Amniotic stem cell (primary cell): ENCODE measurements around the gene PEX6.

Experiments
- DNase-seq: peaks from one replicate; lab custom pipeline; 2025; lab: John Stamatoyannopoulos, UW

The PEX6 gene, protein sequence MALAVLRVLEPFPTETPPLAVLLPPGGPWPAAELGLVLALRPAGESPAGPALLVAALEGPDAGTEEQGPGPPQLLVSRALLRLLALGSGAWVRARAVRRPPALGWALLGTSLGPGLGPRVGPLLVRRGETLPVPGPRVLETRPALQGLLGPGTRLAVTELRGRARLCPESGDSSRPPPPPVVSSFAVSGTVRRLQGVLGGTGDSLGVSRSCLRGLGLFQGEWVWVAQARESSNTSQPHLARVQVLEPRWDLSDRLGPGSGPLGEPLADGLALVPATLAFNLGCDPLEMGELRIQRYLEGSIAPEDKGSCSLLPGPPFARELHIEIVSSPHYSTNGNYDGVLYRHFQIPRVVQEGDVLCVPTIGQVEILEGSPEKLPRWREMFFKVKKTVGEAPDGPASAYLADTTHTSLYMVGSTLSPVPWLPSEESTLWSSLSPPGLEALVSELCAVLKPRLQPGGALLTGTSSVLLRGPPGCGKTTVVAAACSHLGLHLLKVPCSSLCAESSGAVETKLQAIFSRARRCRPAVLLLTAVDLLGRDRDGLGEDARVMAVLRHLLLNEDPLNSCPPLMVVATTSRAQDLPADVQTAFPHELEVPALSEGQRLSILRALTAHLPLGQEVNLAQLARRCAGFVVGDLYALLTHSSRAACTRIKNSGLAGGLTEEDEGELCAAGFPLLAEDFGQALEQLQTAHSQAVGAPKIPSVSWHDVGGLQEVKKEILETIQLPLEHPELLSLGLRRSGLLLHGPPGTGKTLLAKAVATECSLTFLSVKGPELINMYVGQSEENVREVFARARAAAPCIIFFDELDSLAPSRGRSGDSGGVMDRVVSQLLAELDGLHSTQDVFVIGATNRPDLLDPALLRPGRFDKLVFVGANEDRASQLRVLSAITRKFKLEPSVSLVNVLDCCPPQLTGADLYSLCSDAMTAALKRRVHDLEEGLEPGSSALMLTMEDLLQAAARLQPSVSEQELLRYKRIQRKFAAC

DNA sequence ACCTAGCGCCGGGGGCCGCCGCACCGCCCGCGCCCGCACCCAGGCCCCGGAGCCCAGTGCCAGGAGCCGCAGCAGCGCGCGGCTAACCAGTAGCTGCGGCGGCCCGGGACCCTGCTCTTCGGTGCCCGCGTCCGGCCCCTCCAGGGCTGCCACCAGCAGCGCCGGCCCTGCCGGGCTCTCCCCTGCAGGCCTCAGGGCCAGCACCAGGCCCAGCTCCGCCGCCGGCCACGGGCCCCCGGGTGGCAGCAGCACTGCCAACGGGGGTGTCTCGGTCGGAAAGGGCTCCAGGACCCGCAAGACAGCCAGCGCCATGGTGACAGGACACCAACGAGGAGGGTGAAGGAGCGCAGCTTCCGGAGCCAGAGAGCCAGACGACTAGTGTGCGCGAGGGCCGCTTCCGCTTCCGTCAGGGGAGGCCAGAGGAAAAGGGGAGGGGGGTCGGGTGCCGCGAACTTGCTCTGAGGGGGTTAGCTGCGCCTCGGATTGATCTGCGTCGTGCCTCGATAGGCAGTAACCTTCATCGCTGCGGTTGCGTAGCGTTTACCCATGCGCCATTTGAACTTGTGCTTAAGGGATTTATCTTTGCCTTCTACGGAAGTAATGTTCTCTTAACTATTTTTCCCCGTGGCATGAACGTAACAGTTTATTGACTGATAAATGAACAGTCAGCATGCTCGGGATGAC, at the start of gene PEX6:
TSS of gene PEX6 (minus strand) at position 343 of the 684 bp plus-strand sequence. CDS start at position 312, 31 bp downstream.
- peak; percentile 51 for DNase-seq

DNA sequence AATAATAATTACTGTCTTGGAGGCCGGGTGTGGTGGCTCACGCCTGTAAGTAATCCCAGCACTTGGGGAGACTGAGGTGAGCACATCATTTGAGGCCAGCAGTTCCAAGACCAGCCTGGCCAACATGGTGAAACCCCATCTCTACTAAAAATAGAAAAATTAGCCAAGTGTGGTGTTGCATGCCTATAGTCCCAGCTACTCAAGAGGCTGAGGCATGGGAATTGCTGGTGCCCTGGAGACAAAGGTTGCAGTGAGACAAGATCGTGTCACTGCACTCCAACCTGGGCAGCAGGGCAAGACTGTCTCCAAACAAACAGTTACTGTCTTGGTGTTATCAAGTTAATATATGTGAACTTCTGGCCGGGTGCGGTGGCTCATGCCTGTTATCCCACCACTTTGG, 47.4 kb upstream of the PEX6 start:
- no peak for DNase-seq

DNA sequence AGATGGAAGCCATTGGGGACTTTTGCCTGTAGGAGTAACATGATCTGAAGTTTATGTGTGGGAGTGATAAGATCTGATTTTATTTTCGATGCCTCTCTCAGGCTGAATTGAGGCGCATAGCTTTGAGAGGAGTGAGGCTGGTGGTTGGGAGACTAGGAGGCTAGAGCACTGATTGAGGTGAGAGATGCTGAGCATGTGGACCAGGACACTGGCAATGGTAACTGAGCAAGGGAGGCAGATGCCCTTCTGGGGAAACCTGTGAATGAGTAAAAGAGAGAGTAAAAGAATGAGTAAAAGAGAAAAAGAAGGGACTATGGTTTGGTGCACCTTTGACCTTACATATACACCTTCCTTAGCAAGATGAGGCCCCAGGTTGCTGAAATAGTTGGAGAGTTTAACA, 45.5 kb upstream of the PEX6 start:
- DNase-seq: no peak

DNA sequence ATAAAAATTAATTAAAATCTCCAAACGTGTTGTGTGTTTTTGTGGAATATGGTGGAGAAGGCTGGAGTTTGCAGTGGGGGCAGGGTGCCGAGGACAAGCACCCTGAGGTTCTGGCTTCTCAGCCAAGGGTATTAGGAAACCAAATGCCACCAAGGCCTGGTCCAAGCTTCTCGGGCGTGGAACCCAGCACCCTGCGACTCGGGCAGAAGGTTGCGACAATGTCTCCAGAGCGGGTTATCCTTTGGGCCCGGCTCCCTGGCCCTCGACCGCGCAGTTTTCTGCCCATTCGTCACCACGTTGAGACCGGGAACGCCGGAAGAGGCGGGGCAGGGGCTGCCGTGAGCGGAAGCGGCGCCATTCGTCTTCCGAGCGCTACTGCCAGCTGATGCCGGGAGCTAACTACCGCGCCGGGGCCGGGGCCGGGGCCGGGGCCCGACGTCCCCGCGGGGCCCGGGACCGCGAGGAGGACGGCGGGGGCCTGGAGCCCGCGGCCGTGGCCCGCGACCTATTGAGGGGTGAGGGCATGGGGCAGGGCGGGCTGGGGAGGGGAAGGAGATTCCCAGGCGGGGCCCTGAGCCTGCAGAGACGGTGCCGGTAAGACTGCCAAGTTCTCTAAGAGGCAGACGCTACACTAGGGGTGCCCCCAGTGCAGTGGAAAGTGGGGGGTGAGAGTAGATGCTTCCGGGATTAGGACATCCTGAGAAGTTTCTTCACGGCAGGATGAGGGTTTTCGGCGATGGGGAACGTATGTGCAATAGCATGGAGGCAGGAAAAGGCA, 42.5 kb upstream of the PEX6 start, which contains the start of gene RRP36:
TSS of gene RRP36 (plus strand) at position 354 of the 778 bp plus-strand sequence. CDS start at position 386, 32 bp downstream.
- peak; percentile 62 for DNase-seq

DNA sequence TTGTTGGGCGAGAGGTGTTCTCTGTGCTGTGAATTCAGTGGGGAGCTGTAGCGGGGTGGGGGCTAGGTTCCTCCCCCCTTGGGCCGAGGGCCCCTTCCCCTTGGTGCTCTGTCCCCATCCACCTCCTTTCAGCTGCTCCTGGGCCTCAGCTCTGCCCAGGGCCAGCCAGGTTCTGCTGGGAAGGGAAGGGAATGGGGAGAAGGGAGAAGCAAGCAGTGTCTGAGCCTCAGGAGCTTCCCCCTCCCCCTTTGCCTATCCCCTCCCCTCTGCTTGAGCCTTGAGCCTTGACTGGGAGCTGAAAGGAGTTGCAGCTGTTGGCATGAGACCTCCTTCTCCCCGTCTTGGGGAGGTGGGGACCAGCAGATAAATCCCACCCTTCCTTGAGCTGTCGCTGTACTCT, 41.9 kb upstream of the PEX6 start:
- no peak for DNase-seq

DNA sequence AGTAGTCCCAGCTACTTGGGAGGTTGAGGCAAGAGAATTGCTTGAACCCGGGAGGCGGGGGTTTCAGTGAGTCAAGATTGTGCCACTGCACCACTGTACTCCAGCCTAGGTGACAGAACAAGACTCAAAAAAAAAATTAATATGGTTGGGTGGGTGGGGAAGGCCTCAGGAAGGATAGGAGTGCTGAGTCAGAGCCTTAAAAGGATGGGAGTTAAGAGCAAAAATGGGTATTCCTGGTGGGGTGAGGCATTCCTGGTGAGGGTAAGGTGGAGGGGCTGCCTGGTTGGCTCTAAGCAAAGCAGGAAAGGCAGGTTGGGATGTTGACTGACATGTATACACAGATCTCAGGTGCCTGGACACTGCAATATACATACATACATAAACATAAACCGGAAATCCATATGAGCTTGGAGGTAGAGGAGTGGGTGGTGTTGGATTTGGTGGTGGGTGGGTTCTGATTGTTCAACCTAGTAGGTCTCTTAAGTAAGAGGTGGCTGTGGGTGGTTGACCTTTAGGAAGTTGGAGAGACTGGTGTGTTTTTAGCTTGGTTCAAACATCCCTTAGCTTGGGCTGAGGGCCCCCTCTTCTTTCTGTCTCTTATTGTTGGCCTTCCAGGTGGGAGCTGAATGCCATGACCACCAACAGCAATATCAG, 41.2 kb upstream of the PEX6 start:
- no peak for DNase-seq

DNA sequence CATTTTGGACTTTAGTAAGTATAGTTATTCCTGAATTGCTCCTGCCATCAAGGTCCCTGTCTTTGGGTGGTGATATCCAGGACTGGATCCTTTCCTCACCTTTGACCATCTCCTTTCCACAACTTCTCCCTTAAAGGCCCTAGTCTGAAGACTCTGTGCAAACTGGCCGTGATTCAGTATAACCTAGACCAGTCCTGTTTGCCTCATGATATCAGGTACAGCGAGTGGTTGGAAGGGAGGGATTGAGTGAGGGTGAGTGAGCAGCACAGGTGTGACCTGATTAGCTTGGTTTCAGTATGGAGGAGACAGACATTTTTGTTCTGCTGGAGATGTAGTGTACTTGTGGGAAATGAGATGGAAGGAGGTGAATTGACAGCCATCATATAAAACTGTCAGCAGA, 40.2 kb upstream of the PEX6 start:
- DNase-seq: no peak

DNA sequence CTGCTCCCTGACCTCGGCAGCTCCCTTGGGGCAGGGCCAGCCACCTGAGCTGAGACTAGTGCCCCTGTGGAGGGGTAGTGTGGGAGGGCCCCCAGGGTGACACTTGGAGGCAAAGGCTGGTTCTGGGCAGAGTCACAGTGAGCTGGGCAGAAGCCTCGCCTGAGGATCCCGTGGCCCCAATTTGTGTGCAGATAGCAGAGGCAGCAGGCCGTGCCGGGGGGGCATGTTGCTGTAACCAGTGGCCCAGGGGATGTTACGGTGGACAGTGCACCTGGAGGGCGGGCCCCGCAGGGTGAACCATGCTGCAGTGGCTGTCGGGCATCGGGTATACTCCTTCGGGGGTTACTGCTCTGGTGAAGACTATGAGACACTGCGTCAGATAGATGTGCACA, 38.0 kb upstream of the PEX6 start:
- no peak for DNase-seq

DNA sequence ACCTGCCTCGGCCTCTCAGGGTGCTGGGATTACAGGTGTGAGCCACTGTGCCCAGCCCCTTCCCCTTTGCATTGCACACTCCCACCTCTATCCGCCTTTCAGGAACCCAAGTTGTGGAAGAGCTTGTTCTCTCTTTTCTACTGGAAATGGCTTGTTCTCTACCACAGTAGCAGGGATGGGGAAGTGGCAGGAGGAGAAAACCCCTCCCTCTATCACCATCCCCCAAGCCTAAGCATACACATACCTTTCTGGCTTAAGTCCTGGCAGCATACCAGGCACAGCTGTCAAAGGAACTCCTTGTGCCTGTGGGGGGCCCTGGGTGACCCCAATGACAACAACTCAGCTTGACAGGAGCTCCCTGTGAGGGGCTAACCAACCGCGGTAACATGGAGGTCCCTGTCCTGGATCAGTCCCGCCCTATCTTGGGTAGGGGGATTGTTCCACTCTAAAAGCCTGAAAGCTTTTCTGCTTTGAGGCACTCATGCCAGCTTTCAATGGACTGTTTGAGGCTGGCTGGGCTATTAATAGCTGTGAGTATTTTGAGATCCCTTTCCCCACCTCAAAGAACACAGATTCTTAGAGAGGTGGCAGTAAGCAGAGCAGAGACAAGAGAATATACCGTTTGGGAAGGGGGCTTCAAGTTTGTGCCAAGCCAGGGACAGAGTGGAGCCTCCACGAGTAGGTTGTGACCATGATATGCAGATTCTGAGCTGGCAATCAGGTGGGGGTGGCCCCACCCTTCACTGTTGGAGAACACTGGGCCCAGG, 37.4 kb upstream of the PEX6 start:
- DNase-seq: no peak

DNA sequence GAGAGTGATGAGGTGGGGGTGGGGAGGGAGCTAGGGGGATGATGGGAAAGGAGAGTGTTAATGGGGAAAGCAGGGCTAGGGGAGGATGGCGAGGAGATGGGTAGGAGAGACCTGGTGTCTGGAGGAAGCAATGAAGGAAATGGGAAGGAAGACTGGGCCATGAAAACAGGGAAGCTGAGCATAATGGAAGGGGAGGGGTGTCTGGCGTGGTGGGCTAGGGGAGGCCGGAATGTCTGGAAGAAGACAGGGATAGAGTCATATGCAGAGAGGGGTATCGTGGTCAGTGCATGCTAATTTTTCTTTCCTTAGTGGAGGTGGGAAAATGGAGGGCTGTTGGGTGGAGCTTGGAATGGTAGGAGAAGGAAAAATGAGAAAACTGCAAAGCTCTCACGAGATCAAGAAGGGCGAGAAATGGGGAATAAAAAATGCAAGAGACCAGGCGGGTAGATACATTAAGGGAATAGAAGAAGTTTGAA, 35.5 kb upstream of the PEX6 start:
- DNase-seq: no peak

DNA sequence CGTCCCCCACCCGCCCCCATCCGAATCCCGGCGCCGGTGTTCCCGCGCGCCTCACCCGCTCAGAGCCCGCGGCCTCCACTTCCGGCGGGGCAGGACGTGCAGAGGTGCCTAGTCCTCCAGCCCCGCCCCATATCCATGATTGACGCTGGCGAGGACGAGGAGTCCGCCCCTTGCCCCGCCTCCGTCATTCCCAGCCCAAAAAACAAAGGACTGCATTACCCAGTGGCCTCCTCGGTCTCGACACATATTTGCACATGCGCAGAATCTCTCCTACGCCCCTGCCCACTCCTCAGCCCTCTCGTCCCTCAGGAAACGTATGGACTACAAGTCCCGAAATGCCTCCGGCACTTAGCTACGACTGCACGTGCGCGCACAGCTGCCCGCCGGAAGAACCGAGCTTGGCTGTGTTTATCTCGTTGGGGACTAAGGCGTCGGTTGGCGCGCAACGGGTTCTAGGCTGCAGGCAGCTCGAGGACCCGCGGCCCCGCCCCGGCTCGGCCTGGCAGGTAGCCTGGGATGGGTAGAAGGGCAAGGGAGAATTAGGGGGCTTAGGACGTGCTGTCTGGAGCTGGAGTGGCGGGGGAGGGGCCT, 35.0 kb upstream of the PEX6 start, which contains the start of the genes KLHDC3 and MEA1:
TSS of gene KLHDC3 (plus strand) at position 407 of the 591 bp plus-strand sequence. CDS start 2,944 bp downstream, outside the sequence.
TSS of gene MEA1 (minus strand) at position 104 of the 591 bp plus-strand sequence. CDS start 133 bp downstream, outside the sequence.
- peak; percentile 100 for DNase-seq

DNA sequence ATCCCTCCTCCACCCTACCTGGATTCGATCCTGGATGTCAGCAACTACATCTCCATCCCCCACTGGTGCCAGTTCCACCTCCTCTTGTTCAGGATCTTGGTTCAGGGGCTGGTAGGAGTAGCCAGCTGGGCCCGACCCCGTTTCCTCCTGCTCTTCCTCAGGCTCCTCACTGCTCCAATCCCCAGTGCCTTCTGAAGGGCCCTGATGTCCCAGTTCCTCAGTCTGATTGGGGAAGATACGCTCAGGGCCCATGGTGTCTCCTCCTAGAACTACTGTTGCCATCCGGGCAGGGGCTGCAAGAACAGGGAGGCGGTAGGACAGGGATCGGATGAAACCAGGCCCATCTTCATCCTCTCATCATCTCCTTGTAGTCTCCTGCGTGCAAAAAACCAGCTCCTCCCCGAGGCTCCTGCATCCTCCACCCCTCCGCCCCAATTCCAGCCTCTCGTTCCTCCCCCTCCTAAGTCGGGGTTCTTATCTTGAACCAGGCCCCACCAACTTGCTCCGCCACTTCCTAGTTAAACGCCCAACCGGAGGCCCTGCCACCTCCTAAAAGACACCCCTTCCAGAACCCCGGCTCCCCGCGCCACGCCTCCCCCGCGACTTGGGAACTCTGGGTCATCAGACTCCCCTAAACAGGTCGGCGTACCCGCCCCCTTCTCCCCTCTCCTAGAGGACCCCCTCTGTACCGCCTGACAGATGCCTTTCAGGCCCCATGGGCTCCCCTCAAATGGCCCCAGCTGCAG, 34.3 kb upstream of the PEX6 start:
- peak; percentile 36 for DNase-seq

DNA sequence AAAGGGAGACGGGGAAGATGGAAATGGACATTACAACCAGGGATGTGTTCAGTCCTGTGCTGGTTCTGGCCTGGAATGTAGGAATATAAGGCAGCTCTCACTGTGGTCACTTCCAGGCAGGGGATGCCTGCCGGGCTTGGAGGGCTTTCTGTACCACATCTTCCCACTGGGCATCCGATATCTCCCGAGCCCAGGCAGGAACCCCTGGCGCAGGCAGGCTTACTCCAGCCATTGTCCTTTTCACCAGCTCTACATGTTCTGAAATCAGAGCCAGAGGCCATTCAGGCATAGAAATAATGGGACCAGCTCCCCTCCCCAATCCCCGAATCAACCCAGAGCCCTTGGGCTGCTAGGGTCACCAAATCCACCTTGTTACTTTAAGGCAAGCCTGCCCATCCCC, 33.4 kb upstream of the PEX6 start:
- no peak for DNase-seq

DNA sequence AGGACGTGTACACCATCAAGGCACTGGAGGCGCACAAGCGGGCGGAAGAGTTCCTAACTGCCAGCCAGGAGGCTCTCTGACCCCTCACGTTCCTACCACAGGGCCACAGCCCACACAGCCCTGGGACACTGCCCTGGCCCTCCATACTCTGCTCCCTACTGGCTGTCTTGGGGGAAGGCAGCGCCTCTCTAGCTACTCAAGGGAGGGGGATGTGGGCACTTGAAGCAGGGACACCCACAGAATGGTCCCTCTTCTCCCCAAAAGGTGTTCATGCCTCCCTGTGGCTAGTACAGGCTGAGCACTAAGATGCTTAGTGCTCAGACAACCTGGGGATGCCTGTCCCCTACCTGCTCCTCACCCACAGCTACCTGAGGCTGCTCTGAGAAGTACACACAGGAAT, 32.2 kb upstream of the PEX6 start:
- DNase-seq: no peak

DNA sequence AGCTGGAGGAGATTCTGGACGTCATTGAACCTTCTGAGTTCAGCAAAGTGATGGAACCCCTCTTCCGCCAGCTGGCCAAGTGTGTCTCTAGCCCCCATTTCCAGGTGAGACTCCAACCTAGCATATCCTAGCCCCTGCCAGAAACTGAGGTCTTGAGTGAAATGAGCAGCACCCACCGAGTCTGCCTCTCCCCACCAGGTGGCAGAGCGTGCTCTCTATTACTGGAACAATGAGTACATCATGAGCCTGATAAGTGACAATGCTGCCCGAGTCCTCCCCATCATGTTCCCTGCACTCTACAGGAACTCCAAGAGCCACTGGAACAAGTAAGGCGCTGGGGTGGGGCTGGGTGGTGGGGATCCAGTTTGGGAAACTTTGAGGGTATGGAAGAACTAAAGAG, 30.1 kb upstream of the PEX6 start:
- DNase-seq: no peak

DNA sequence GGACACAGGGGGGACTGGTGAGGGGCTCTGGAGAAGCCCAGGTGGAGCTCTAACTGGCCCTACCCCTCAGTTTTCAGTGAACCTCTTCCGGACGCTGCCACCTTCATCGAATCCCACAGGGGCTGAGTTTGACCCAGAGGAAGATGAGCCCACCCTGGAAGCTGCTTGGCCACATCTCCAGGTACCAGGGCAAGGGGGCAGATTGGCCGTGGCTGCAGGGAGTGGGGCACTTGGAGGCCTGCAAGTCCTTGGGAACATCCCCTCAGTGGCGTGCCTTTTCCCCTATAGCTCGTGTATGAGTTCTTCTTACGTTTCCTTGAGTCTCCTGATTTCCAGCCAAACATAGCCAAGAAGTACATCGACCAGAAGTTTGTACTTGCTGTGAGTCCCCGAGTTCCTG, 28.1 kb upstream of the PEX6 start:
- DNase-seq: no peak

DNA sequence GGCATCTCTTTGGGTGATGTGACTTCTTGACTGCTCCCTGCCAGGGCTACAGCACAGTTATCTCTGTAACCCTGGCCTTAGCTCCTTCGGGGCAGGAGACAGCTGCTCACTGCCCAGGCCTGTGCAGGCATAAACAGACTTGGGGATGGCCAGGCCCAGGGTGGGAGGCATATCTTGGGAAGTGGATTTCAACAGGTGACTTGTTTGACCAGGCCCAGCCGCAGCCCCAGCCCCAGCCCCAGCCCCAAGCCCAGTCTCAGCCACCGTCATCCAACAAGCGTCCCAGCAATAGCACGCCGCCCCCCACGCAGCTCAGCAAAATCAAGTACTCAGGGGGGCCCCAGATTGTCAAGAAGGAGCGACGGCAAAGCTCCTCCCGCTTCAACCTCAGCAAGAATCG, 27.3 kb upstream of the PEX6 start:
- no peak for DNase-seq

DNA sequence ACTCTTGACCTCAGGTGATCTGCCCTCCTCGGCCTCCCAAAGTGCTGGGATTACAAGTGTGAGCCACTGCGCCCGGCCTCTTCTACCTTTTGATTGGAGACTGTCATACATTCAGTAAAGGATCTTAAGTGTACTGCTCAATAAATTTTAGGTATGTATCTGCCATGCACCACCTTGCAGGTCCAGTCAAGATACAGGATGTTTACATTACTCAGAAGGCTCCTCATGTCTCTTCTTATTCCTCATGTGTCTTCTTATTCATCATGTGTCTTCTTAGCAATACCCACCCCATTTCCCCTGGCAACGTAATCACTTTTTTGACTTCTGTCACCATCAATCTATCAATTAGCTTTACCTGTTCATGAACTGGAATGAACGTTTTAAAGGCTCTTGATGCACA, 26.9 kb upstream of the PEX6 start:
- DNase-seq: no peak

DNA sequence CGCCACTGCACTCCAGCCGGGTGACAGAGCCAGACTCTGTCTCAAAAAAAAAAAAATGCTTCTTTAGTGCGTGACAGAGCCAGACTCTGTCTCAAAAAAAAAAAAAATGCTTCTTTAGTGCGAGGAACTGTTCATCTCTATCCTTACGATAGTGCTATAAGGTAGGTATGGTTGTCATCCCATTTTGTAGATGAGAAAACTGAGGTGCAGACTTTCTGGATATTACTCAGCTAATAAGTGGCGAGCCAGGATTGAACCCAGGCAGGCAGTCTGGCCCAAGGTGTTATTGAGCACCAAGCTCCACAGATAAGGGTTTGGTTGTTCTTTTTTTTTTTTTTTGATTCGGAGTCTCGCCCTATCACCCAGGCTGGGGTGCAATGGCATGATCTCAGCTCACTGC, 22.9 kb upstream of the PEX6 start:
- no peak for DNase-seq
